Common myeloid progenitor, CD34-positive (primary cell): ENCODE results near the gene ZDHHC18.

Experiments used
- CTCF ChIA-PET: fragments of 350-600 bp; sonication (Branson Sonifier 250); formaldehyde crosslinking; loops from one replicate; lab custom pipeline; 2021; ENCODE audit warnings: antibody characterized with exemption; lab: Charles Lee
- POLR2A ChIA-PET: fragments of 350-600 bp; sonication (Branson Sonifier 250); formaldehyde crosslinking; loops from one replicate; lab custom pipeline; 2021; ENCODE audit warnings: antibody characterized with exemption; lab: Charles Lee
- DNase-seq, 3 donors: peaks; one replicate each; pipeline versions ENCODE4 v3.0.0 to v3.0.0-alpha.2; 2013
- H3K27ac ChIP-seq, 2 experiments: 1 replicate in 1 of 2; 2 replicates in 1 of 2; pipeline ENCODE4 v1.7.0; 2013; ENCODE audit warnings: inconsistent platforms in 2 of 2, low read length in 2 of 2, mild to moderate bottlenecking in 2 of 2, low read depth in 1 of 2, moderate library complexity in 1 of 2; ENCODE audit not compliant: severe bottlenecking in 2 of 2, insufficient read depth in 1 of 2, poor library complexity in 1 of 2
- H3K27me3 ChIP-seq, 5 experiments: replicated peaks in 2 of 5; 1 replicate in 3 of 5; 2 replicates in 2 of 5; pipeline versions ENCODE4 v1.6.1 to v1.7.0; 2013; ENCODE audit warnings: low read length in 4 of 5, mild to moderate bottlenecking in 2 of 5, moderate library complexity in 2 of 5, inconsistent platforms in 1 of 5; ENCODE audit not compliant: insufficient read depth in 5 of 5, control insufficient read depth in 4 of 5
- H3K36me3 ChIP-seq, 4 experiments: 1 replicate in 2 of 4; 2 replicates in 2 of 4; pipeline versions ENCODE4 v1.6.1 to v1.7.0; 2013; ENCODE audit warnings: low read length in 3 of 4, control low read depth in 1 of 4, mild to moderate bottlenecking in 1 of 4; ENCODE audit not compliant: control insufficient read depth in 4 of 4, insufficient read depth in 4 of 4
- H3K4me1 ChIP-seq, 4 experiments: 1 replicate in 3 of 4; 2 replicates in 1 of 4; pipeline versions ENCODE4 v1.6.1 to v1.7.1; 2013; ENCODE audit warnings: low read length in 3 of 4, mild to moderate bottlenecking in 3 of 4, control low read depth in 1 of 4, inconsistent platforms in 1 of 4, moderate library complexity in 1 of 4; ENCODE audit not compliant: control insufficient read depth in 4 of 4, insufficient read depth in 4 of 4; ENCODE audit errors: control extremely low read depth in 1 of 4
- H3K4me3 ChIP-seq, 7 experiments: 1 replicate in 4 of 7; 2 replicates in 3 of 7; pipeline versions ENCODE4 v1.5.1 to v1.7.0; 2013; ENCODE audit warnings: mild to moderate bottlenecking in 7 of 7, low read length in 6 of 7, moderate library complexity in 6 of 7, inconsistent platforms in 2 of 7, low read depth in 2 of 7, control low read depth in 1 of 7; ENCODE audit not compliant: insufficient read depth in 4 of 7, control insufficient read depth in 1 of 7; ENCODE audit errors: extremely low read depth in 1 of 7
- H3K9me3 ChIP-seq, 5 experiments: 1 replicate in 4 of 5; 2 replicates in 1 of 5; pipeline versions ENCODE4 v1.6.1 to v1.7.1; 2013; ENCODE audit warnings: low read length in 4 of 5, mild to moderate bottlenecking in 2 of 5, inconsistent platforms in 1 of 5, low read depth in 1 of 5, moderate library complexity in 1 of 5; ENCODE audit not compliant: control insufficient read depth in 4 of 5, insufficient read depth in 2 of 5; ENCODE audit errors: control extremely low read depth in 1 of 5
- WGBS: methylation state at CpG from one replicate; pipeline ENCODE4 v1.1.5; 2013; ENCODE audit not compliant: insufficient coverage; 5-methylcytosine and 5-hydroxymethylcytosine counted together

The ZDHHC18 gene

DNA sequence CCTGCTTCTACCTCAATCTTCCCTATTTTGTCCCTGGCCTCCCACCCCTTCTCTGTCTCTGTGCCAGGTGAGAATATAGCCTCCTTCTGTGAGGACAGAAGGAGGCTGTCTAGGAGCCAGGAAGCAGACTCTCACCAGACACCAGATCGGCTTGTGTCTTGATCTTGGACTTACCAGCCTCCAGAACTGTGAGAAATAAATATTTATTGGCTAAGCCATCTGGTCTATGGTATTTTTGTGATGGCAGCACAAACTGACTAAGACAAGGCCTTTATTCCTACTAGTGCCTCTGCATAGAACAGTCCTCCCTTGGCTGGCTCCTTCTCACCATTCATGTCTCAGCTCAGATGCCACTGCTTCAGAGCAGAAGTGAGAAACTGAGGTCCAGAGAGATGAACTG lies 61.7 kb downstream of the ZDHHC18 start:
- ChIA-PET CTCF (interaction anchor here (1.0 to 4.8 kb wide), 8 partner anchors 11 to 290 kb away, joined by 3 to 26 read pairs (median 5); partner anchors contain the start of genes GPATCH3 and PIGV), POLR2A (no interaction called here)
- no peak overlapping the region for H3K4me3 ChIP-seq
- peaks cover 22 to 66% (median 39%) of the 10 kb centered on the region in 4 experiments for H3K36me3 ChIP-seq
- no peaks in the 10 kb centered on the region for H3K9me3 ChIP-seq
- WGBS, result 100% methylated on average over 1 of the region's 1 CpG
- peaks cover 3 to 21% (median 18%) of the 10 kb centered on the region in 4 experiments for H3K4me1 ChIP-seq
- H3K27ac ChIP-seq, result no peak overlapping the region
- no peak for DNase-seq
- no peaks in the 10 kb centered on the region for H3K27me3 ChIP-seq

DNA sequence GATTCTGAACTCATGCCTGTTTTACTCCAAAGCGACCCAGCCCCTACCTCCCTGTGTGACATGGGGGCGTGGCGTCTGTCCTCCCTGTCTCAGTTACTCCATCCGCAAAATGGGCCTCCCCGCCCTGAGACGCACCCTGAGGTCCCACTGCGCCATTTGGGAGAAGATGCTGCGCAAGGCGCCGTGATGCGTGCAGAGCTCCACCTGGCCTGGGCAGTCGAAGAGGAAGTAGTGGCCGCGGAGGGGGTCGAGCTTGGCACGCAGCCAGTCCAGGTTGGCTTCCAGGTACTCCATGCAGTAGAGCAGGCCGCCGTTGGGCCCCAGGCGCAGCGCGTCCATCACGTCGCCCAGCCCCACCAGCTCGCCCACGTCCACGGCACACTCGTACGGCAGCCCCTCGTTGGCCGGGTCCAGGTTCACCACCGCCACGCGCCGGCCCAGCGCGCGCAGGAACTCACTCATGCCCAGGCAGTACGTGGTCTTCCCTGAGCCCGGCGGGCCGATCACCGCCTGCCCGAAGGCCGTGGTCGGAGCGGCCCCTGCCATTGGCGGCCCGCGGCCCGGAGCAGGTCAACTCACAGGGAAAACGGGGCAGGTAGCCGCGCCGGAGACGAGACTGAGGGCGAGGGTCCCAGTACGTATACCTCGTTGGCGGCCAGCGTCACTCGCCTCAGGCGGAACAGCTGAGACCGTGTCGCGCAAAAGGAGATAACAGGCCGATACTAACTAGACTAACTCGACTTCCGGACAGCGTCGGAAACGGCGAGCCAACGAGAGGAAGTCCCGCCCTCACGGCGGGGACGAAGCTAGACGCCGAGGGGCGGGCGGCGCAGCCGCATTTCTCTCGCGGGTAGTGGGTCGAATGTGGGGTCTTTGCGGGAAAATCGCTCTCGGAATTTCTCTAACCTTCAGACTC lies 63.3 kb downstream of the ZDHHC18 start, which contains the start of gene GPN2:
Gene GPN2 (minus strand): TSS at position 733 of the 916 bp plus-strand sequence. CDS start 187 bp downstream, at position 546.
- Histone ChIP-seq H3K27me3 (no peaks in the 10 kb centered on the region), H3K4me1 (peaks cover 3 to 21% (median 18%) of the 10 kb centered on the region in 4 experiments), H3K27ac (peak within 1 kb of the TSS; percentile 72 to 89), H3K4me3 (peak within 1 kb of the TSS; percentile 65 to 96 (median 91)), H3K36me3 (peaks cover 16 to 66% (median 43%) of the 10 kb centered on the region in 4 experiments), H3K9me3 (no peaks in the 10 kb centered on the region)
- DNase-seq, result peak; percentile 79 to 90 (median 85)
- ChIA-PET CTCF (interaction anchor here (0.6 to 4.8 kb wide), 7 partner anchors 9 to 296 kb away, joined by 3 to 26 read pairs (median 3); partner anchors contain the start of gene GPATCH3), POLR2A (interaction anchor here (0.6 to 1.7 kb wide), 4 partner anchors 10 to 56 kb away, joined by 3 to 12 read pairs (median 4); partner anchors contain the start of gene GPATCH3)
- 1% methylated on average over 84 of the region's 89 CpGs for WGBS

DNA sequence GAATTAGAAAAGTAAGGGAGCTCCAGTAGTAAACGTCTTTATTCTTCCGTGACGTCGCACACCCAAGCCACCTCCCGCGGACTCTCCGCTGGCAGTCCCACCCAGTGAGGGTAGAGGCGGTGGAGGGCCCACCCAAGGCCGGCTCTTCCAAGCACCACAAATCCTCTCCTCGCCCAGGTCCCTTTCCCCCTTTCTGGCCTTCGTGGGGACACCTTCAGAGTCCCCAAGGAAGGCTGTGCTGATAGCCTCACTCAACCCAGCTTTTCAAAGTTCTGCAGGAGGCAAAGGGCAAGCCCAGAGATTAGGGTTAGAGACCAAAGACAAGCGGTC lies 63.9 kb downstream of the ZDHHC18 start:
- POLR2A ChIA-PET, result interaction anchor here (0.6 to 1.7 kb wide), 3 partner anchors 9 to 57 kb away, joined by 3 to 12 read pairs (median 4); partner anchors contain the start of gene GPATCH3
- no peaks in the 10 kb centered on the region for H3K27me3 ChIP-seq
- CTCF ChIA-PET, result interaction anchor here (0.7 to 4.8 kb wide), 5 partner anchors 9 to 282 kb away, joined by 3 to 26 read pairs (median 3); partner anchors contain the start of gene GPATCH3
- DNase-seq, result peak in 1 of 3 donors; percentile 25
- 6% methylated on average over 12 of the region's 12 CpGs for WGBS
- peaks cover 3 to 21% (median 18%) of the 10 kb centered on the region in 4 experiments for H3K4me1 ChIP-seq
- H3K27ac ChIP-seq, result peak overlapping the region; percentile 72 to 89
- no peaks in the 10 kb centered on the region for H3K9me3 ChIP-seq
- peak overlapping the region; percentile 65 to 96 (median 91) for H3K4me3 ChIP-seq
- peaks cover 14 to 64% (median 46%) of the 10 kb centered on the region in 4 experiments for H3K36me3 ChIP-seq

DNA sequence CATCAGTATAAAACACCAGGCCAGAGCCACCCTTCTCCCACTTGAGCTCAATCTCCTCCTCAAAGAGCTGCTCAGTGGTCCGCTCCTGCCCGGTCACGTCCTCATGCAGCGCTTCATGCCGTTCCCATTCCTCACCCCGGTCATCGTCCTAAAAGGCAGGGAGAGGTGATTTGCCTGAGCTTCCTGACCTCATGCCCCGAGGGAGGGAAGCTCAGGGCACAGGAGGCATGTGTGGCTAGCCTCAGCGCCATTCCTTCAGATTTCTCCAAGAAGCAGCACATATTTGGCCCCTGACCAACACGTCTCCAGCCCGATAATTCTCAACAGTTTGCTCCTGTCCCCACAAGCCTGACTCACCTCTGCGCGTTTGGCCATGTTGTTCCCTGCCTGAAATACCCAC lies 67.8 kb downstream of the ZDHHC18 start:
- ChIA-PET CTCF (no interaction called here), POLR2A (no interaction called here)

DNA sequence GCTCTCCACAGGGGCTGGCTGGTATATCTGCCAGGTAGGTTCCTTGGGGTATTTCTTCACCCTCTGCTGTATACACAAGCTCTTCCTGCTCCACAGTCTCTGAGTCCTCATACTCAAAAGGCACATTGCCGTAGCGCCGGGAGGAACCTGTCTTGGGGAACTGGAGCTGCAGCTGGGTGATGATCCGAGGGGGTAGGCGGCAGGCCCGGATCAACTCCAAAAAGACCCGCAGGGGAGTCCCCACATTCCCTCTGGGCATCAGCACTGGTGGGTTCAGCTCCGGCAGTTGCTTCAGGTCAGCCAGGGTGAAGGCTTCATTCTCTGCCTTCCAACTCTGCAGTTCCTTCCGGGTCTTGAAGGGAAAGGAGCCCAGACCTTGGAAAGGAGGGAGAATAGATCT lies 70.9 kb downstream of the ZDHHC18 start:
- peaks cover 12 to 46% (median 35%) of the 10 kb centered on the region in 4 experiments for H3K36me3 ChIP-seq
- CTCF ChIA-PET, result interaction anchor here (1.1 to 3.8 kb wide), 2 partner anchors 8 to 19 kb away, joined by 3 to 26 read pairs; partner anchors contain the start of gene GPN2
- POLR2A ChIA-PET, result no interaction called here
- WGBS, result 95% methylated on average over 7 of the region's 9 CpGs
- H3K4me1 ChIP-seq, result peaks cover 7 to 23% (median 19%) of the 10 kb centered on the region in 4 experiments
- no peaks in the 10 kb centered on the region for H3K9me3 ChIP-seq
- no peaks in the 10 kb centered on the region for H3K27me3 ChIP-seq
- no peak overlapping the region for H3K4me3 ChIP-seq
- no peak for DNase-seq
- no peak overlapping the region for H3K27ac ChIP-seq

More for the DNA sequence above, 67.8 kb downstream of the ZDHHC18 start:
- H3K36me3 ChIP-seq, result peaks cover 13 to 55% (median 38%) of the 10 kb centered on the region in 4 experiments
- no peak overlapping the region for H3K4me3 ChIP-seq
- no peak overlapping the region for H3K27ac ChIP-seq
- H3K27me3 ChIP-seq, result no peaks in the 10 kb centered on the region
- no peak for DNase-seq
- 96% methylated on average over 13 of the region's 13 CpGs for WGBS
- H3K9me3 ChIP-seq, result no peaks in the 10 kb centered on the region
- H3K4me1 ChIP-seq, result peaks cover 2 to 22% (median 21%) of the 10 kb centered on the region in 4 experiments

DNA sequence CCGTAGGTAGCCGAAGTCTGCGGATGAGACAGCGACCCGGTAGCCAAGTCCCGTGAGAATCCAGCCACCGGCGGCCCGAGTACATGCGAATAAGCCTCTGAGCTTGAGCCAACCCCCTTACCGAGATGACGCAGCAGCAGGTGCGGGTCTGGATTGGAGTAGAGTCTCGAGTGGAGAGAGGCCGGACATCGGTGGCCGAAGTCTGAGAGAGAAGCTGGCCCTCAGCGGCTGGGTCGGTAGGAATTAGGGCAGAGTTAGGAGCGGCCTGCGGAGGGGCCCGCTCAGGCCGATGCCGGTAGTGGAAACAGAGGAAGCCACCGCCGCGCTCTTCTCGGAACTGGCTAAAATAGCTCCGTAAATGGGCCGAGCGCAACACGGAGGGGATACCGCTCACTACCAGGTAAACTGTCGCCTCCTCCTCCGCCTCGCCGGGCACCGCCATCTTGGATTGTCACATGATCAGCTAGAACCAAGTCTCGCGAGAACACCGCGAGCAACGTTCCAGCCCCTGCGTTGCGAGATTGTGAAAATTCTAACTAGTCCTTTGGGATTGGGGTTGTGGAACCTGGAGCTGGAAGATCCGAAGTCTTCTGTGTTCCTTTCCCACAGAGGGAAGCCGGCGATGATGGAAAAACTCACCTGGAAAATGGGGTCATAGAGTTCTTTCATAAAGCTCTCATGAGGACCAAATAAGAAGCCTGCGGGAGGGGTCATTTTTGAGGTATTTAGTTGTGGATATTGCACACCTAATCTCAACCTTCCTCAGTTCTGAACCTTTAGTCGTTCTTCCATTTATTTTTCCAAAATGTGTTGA lies 73.7 kb downstream of the ZDHHC18 start, which contains the start of gene GPATCH3:
Gene GPATCH3 (minus strand): TSS at position 467 of the 814 bp plus-strand sequence. CDS start 25 bp downstream, at position 442.
- ChIA-PET POLR2A (interaction anchor here (0.8 to 2.1 kb wide), 2 partner anchors 10 to 22 kb away, joined by 3 to 12 read pairs; partner anchors contain the start of gene GPN2), CTCF (interaction anchor here (0.6 to 3.8 kb wide), 4 partner anchors 11 to 641 kb away, joined by 3 to 26 read pairs (median 4); partner anchors contain the start of gene GPN2)
- peaks cover 7 to 23% (median 19%) of the 10 kb centered on the region in 4 experiments for H3K4me1 ChIP-seq
- peaks cover 3 to 20% (median 13%) of the 10 kb centered on the region in 4 experiments for H3K36me3 ChIP-seq
- no peaks in the 10 kb centered on the region for H3K9me3 ChIP-seq
- H3K27me3 ChIP-seq, result no peaks in the 10 kb centered on the region
- H3K27ac ChIP-seq, result peak within 1 kb of the TSS; percentile 97 to 98
- peak within 1 kb of the TSS; percentile 86 to 97 (median 91) for H3K4me3 ChIP-seq
- DNase-seq, result peak; percentile 88 to 93 (median 89)
- under 1% methylated on average over 48 of the region's 50 CpGs for WGBS
